Brain microvascular endothelial cell (primary cell): Measurements from ENCODE around the gene SLC19A1.
"Not testable (repeated sequence)": the region's sequence is repeated elsewhere in the genome, so short reads cannot be mapped to it uniquely, and the experiment has no call there.

ENCODE experiments used
- DNase-seq: peaks from one replicate; pipeline ENCODE4 v3.0.0-alpha.2; 2020
- H3K27ac ChIP-seq: fragments of 250-450 bp; sonication (Bioruptor Pico); 2 replicates; pipeline ENCODE4 v1.5.1; 2020; ENCODE audit warnings: mild to moderate bottlenecking, moderate library complexity
- H3K27me3 ChIP-seq: fragments of 250-450 bp; sonication (Bioruptor Pico); replicated peaks from 2 replicates; pipeline ENCODE4 v1.5.1; 2020; ENCODE audit warnings: mild to moderate bottlenecking
- H3K36me3 ChIP-seq: fragments of 250-450 bp; sonication (Bioruptor Pico); replicated peaks from 2 replicates; pipeline ENCODE4 v1.5.1; 2020; ENCODE audit warnings: mild to moderate bottlenecking
- H3K4me3 ChIP-seq: 2 replicates; pipeline ENCODE4 v1.5.1; 2011; ENCODE audit warnings: low read depth, mild to moderate bottlenecking, control low read depth, low read length, moderate library complexity
- in situ Hi-C: cut with HindIII; loops from 2 replicates; pipeline ENCODE4 v1.10.0; 2017; ENCODE audit warnings: low sequenced_read_pairs, low pct_ligation_motif_present
- TF ChIP-seq, protein P1 (sequence below): IDR thresholded peaks from 2 replicates; pipeline ENCODE4 v1.5.1; 2011; ENCODE audit warnings: low read depth, mild to moderate bottlenecking, moderate library complexity, low read length, control low read depth, inconsistent platforms; ENCODE audit errors: missing control alignments

The SLC19A1 gene

DNA sequence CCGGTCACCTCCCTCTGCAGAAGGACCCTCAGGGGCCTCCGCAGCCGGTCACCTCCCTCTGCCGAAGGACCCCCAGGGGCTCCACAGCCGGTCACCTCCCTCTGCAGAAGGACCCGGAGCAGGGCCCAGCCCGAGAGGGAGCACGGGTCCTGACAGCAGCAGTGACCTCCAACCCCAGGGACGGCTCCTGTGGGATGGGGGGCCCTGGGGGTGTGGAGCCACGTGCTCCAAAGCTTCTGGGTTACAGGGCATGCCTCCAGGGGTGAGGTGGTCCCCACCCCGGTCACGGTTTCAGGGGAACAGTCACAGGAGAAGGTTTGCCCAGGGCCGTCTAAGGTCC is 40.3 kb downstream of the SLC19A1 start:
- no peak for DNase-seq
- in situ Hi-C loops: no loop called here
- Histone ChIP-seq H3K27ac (no peak overlapping the region), H3K4me3 (no peak overlapping the region), H3K36me3 (peaks cover 28% of the 10 kb centered on the region), H3K27me3 (no peaks in the 10 kb centered on the region)
- TF ChIP-seq, protein P1, sequence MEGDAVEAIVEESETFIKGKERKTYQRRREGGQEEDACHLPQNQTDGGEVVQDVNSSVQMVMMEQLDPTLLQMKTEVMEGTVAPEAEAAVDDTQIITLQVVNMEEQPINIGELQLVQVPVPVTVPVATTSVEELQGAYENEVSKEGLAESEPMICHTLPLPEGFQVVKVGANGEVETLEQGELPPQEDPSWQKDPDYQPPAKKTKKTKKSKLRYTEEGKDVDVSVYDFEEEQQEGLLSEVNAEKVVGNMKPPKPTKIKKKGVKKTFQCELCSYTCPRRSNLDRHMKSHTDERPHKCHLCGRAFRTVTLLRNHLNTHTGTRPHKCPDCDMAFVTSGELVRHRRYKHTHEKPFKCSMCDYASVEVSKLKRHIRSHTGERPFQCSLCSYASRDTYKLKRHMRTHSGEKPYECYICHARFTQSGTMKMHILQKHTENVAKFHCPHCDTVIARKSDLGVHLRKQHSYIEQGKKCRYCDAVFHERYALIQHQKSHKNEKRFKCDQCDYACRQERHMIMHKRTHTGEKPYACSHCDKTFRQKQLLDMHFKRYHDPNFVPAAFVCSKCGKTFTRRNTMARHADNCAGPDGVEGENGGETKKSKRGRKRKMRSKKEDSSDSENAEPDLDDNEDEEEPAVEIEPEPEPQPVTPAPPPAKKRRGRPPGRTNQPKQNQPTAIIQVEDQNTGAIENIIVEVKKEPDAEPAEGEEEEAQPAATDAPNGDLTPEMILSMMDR: no peak

DNA sequence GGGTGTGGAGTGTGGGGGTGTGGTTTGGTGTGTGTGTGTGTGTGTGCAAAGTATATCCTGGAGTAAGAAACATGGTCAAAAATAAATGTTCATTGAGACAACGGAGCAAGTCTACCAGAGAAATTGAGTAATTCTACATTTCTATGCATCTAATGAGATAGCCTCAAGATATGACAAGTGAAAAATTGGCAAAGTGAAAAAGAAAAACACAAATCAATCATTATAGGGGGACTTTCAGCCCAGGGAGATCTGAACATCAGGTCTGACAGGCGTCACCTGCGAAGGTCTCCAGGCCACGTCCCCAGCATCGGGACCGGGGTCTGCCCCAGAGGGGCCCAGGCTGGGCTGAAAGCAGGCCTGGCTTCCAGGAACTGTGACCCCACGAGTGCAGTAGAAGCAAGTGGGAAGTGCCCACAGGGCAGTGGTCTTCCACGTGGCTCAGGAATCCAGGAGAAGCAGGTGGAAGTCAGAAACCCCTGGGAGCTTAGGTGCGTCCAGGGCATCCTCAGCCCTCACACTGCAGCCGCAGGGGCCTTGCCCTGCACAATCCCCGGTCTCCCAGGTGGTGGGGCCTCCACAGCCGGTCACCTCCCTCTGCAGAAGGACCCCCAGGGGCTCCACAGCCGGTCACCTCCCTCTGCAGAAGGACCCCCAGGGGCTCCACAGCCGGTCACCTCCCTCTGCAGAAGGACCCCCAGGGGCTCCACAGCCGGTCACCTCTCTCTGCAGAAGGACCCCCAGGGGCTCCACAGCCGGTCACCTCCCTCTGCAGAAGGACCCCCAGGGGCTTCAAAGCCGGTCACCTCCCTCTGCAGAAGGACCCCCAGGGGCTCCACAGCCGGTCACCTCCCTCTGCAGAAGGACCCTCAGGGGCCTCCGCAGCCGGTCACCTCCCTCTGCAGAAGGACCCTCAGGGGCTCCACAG is 40.9 kb downstream of the SLC19A1 start:
- in situ Hi-C loops, H3K4me3 ChIP-seq, DNase-seq, H3K27me3 ChIP-seq, H3K27ac ChIP-seq: not testable (repeated sequence)
- H3K36me3 ChIP-seq: peaks cover 32% of the 10 kb centered on the region

DNA sequence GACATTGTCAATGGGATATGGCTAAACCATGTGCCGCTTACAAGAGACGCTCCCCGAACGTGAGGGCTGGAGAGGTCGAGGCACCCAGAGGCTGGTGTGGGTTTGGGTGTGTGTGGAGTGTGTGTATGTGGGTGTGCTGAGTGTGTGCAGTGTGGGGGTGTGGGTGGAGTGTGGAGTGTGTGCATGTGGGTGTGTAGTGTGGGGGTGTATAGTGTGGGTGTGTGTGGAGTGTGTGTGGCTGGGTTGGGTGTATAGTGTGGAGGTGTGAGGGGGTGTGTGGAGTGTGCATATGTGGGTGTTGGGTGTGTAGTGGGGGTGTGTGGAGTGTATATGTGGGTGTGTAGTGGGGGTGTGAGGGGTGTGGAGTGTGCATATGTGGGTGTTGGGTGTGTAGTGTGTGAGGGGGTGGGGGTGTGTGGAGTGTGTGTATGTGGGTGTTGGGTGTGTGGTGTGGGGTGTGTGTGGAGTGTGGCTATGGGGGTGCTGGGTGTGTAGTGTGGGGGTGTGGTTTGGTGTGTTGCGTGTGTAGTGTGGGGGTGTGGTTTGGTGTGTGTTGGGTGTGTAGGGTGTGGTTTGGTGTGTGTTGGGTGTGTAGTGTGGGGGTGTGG is 42.2 kb downstream of the SLC19A1 start:
- H3K4me3 ChIP-seq: no peak overlapping the region
- no peak for DNase-seq
- no peak overlapping the region for H3K27ac ChIP-seq
- in situ Hi-C loops: no loop called here
- no peaks in the 10 kb centered on the region for H3K27me3 ChIP-seq
- H3K36me3 ChIP-seq: peaks cover 41% of the 10 kb centered on the region
- TF ChIP-seq, protein P1: no peak

- Histone ChIP-seq H3K27ac (no peak overlapping the region), H3K27me3 (no peaks in the 10 kb centered on the region), H3K36me3 (peaks cover 43% of the 10 kb centered on the region), H3K4me3 (no peak overlapping the region)
- DNase-seq: no peak
- TF ChIP-seq, protein P1: no peak
- in situ Hi-C loops: no loop called here
These were observed 43.0 kb downstream of the SLC19A1 start for GRCh38 chr21:45499201-45499750.

DNA sequence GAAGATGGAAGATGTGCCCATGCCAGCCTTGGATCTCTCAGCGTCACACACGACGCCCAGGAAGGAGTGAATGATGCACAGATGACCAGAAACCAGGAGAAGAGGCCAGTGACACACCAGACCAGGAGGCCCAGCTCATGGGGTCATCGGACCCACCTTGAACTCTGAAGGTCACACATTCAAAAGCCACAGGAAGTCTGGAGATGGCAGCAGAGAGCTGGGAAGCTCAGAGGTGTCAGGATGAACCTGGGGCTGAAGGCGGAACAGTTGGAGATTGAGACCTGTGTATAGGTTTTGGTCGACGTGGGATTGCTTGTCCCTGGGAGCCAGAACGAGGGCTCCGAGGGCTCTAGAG is 43.6 kb downstream of the SLC19A1 start:
- no peak for DNase-seq
- TF ChIP-seq, protein P1: no peak
- H3K36me3 ChIP-seq: peaks cover 46% of the 10 kb centered on the region
- no peak overlapping the region for H3K4me3 ChIP-seq
- H3K27me3 ChIP-seq: no peaks in the 10 kb centered on the region
- no peak overlapping the region for H3K27ac ChIP-seq
- in situ Hi-C loops: no loop called here

DNA sequence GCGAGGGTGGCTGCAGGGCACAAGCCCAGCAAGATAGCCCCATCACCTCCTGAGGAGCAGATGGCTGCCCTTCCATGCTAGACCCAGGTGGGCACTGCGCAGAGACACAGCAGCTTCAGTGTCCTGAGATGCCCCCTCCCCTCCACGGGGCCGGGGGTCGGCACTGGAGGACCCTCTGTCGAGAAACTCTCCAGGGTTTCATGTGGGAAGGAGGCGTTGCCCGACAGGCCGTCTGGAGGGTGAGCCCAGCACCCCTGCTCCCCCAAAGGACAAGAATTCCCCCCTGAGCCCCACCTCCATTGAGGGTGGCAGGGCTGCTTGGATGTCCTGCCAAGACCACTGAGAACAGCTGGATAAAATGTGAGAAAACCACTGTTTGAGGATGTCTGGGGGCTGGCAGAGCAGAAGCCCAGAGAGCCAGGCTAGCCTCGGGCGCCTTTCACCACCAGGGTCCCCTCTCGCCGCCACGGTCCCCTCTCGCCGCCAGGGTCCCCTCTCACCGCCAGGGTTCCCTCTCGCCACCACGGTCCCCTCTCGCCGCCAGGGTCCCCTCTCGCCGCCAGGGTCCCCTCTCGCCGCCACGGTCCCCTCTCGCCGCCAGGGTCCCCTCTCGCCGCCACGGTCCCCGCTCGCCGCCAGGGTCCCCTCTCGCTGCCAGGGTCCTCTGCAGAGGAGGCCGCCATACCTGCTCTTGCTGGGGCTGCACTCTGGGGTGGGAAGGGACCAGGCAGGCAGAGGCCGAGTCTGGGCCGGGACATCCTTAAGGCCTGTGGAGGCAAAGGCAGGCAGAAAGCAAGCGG is 44.2 kb downstream of the SLC19A1 start:
- peaks cover 52% of the 10 kb centered on the region for H3K36me3 ChIP-seq
- DNase-seq: no peak
- TF ChIP-seq, protein P1: no peak
- no peak overlapping the region for H3K27ac ChIP-seq
- no peaks in the 10 kb centered on the region for H3K27me3 ChIP-seq
- in situ Hi-C loops: no loop called here
- no peak overlapping the region for H3K4me3 ChIP-seq
